Loucy (cell line): ENCODE data around the gene SRSF7.
A peak's percentile ranks its signal among the peaks of the same experiment; 100 is the strongest.

Source experiments
- H2AFZ ChIP-seq: fragments of 200-600 bp; sonication (generic); 2 replicates; pipeline ENCODE4 v1.6.0; 2016; ENCODE audit warnings: antibody characterized with exemption, mild to moderate bottlenecking, low read length, moderate library complexity
- H3F3A ChIP-seq: fragments of 200-600 bp; 2 replicates; pipeline ENCODE4 v1.6.0; 2016; ENCODE audit warnings: antibody characterized with exemption, low read depth, mild to moderate bottlenecking
- H3K27me3 ChIP-seq: fragments of 200-600 bp; sonication (generic); 2 replicates; pipeline ENCODE4 v1.6.1; 2014; ENCODE audit warnings: low read length, mild to moderate bottlenecking; ENCODE audit not compliant: insufficient read depth, poor library complexity, severe bottlenecking
- H3K36me3 ChIP-seq: fragments of 200-600 bp; sonication (generic); 2 replicates; pipeline ENCODE4 v1.6.1; 2016; ENCODE audit warnings: low read length; ENCODE audit not compliant: insufficient read depth
- H3K4me1 ChIP-seq: fragments of 200-600 bp; sonication (generic); 2 replicates; pipeline ENCODE4 v1.5.1; 2014; ENCODE audit warnings: low read length, mild to moderate bottlenecking; ENCODE audit not compliant: insufficient read depth, poor library complexity, severe bottlenecking
- H3K4me2 ChIP-seq: fragments of 200-600 bp; sonication (generic); 2 replicates; pipeline ENCODE4 v1.6.0; 2014; ENCODE audit warnings: antibody characterized with exemption, low read length, low read depth, mild to moderate bottlenecking; ENCODE audit not compliant: poor library complexity, severe bottlenecking
- H3K4me3 ChIP-seq: fragments of 200-600 bp; sonication (generic); 2 replicates; pipeline ENCODE4 v1.5.1; 2014; ENCODE audit warnings: low read length, mild to moderate bottlenecking, mixed read lengths; ENCODE audit not compliant: poor library complexity, severe bottlenecking
- H3K79me2 ChIP-seq: fragments of 200-600 bp; sonication (generic); 2 replicates; pipeline ENCODE4 v1.6.1; 2014; ENCODE audit warnings: low read length; ENCODE audit not compliant: insufficient read depth
- H3K9ac ChIP-seq: fragments of 200-600 bp; sonication (generic); 2 replicates; pipeline ENCODE4 v1.6.0; 2014; ENCODE audit warnings: mild to moderate bottlenecking, low read depth, low read length, moderate library complexity; ENCODE audit not compliant: poor library complexity, severe bottlenecking
- H3K9me2 ChIP-seq: fragments of 200-600 bp; sonication (generic); replicated peaks from 2 replicates; pipeline ENCODE4 v1.6.1; 2016; ENCODE audit warnings: low read depth, low read length, mixed read lengths
- H3K9me3 ChIP-seq: fragments of 200-600 bp; sonication (generic); 2 replicates; pipeline ENCODE4 v1.6.1; 2014; ENCODE audit warnings: mild to moderate bottlenecking, antibody characterized with exemption, low read length, low read depth; ENCODE audit not compliant: insufficient read depth
- H4K20me1 ChIP-seq: fragments of 200-600 bp; sonication (generic); 2 replicates; pipeline ENCODE4 v1.6.0; 2014; ENCODE audit warnings: antibody characterized with exemption, low read length, mild to moderate bottlenecking; ENCODE audit not compliant: insufficient read depth, poor library complexity, severe bottlenecking
- CTCF ChIP-seq: fragments of 200-600 bp; sonication (generic); conservative IDR thresholded peaks from 2 replicates; pipeline ENCODE4 v1.5.1; 2014; ENCODE audit warnings: mild to moderate bottlenecking, antibody characterized with exemption, low read length
- EZH2phosphoT487 ChIP-seq: fragments of 200-600 bp; IDR thresholded peaks from 2 replicates; pipeline ENCODE4 v1.6.1; 2018; ENCODE audit warnings: antibody characterized with exemption, mild to moderate bottlenecking, moderate library complexity, borderline replicate concordance

Gene SRSF7

GRCh38 chr2:38775921-38776225 is 24.7 kb upstream of the SRSF7 start:
- TF ChIP-seq CTCF (no peak), EZH2phosphoT487 (no peak)
- Histone ChIP-seq H3K4me2 (no peak overlapping the region), H3K4me1 (peaks cover 8% of the 10 kb centered on the region), H3K79me2 (peaks cover 13% of the 10 kb centered on the region), H2AFZ (no peak overlapping the region), H3K4me3 (no peak overlapping the region), H3K9me2 (no peaks in the 10 kb centered on the region), H4K20me1 (no peaks in the 10 kb centered on the region), H3K9ac (no peak overlapping the region), H3K27me3 (no peaks in the 10 kb centered on the region), H3K9me3 (no peaks in the 10 kb centered on the region), H3F3A (no peaks in the 10 kb centered on the region), H3K36me3 (no peaks in the 10 kb centered on the region)

- Histone ChIP-seq H3K36me3 (no peaks in the 10 kb centered on the region), H3K4me3 (no peak overlapping the region), H3K9ac (no peak overlapping the region), H4K20me1 (no peaks in the 10 kb centered on the region), H3K79me2 (peaks cover 13% of the 10 kb centered on the region), H3K4me2 (no peak overlapping the region), H3K27me3 (no peaks in the 10 kb centered on the region), H3K9me2 (no peaks in the 10 kb centered on the region), H3K4me1 (peaks cover 8% of the 10 kb centered on the region), H3K9me3 (no peaks in the 10 kb centered on the region), H3F3A (no peaks in the 10 kb centered on the region), H2AFZ (no peak overlapping the region; the same call in 1 of the 2 replicates)
- TF ChIP-seq EZH2phosphoT487 (no peak), CTCF (no peak)
Observed at GRCh38 chr2:38775097-38775920, 24.1 kb upstream of the SRSF7 start.

GRCh38 chr2:38771632-38772031 is 20.5 kb upstream of the SRSF7 start:
- H3K27me3 ChIP-seq, result no peaks in the 10 kb centered on the region
- no peak for TF ChIP-seq CTCF
- no peak for TF ChIP-seq EZH2phosphoT487
- H3K9ac ChIP-seq, result no peak overlapping the region
- 0 out of 2 replicates have a peak overlapping the region, but pooled peaks have one; percentile 64 for H2AFZ ChIP-seq
- H4K20me1 ChIP-seq, result no peaks in the 10 kb centered on the region
- no peaks in the 10 kb centered on the region for H3K9me2 ChIP-seq
- no peaks in the 10 kb centered on the region for H3K4me1 ChIP-seq
- no peaks in the 10 kb centered on the region for H3K79me2 ChIP-seq
- H3K4me3 ChIP-seq, result no peak overlapping the region
- H3K9me3 ChIP-seq, result no peaks in the 10 kb centered on the region
- no peaks in the 10 kb centered on the region for H3K36me3 ChIP-seq
- H3K4me2 ChIP-seq, result no peak overlapping the region
- H3F3A ChIP-seq, result no peaks in the 10 kb centered on the region
